GM19372 (cell line): ENCODE measurements around the gene SST.

Source experiments
- ATAC-seq: cut with Tn5 transposase; IDR thresholded peaks from one replicate; pipeline ENCODE4 v1.9.1; 2021; ENCODE audit warnings: mild to moderate bottlenecking, low read depth, moderate library complexity; ENCODE audit not compliant: unreplicated experiment

Gene SST

GRCh38 chr3:187636528-187636927 is 33.7 kb downstream of the SST start:
- ATAC-seq = no peak

- no peak for ATAC-seq
Measured at GRCh38 chr3:187630404-187630803, 39.8 kb downstream of the SST start.

GRCh38 chr3:187629711-187630110 is 40.5 kb downstream of the SST start:
- ATAC-seq = no peak

- ATAC-seq = no peak
Measured at GRCh38 chr3:187628169-187628568, 42.0 kb downstream of the SST start.

- no peak for ATAC-seq
Measured at GRCh38 chr3:187626581-187626980, 43.6 kb downstream of the SST start.

- ATAC-seq = no peak
Measured at GRCh38 chr3:187624588-187624987, 45.6 kb downstream of the SST start.

GRCh38 chr3:187623285-187623814 is 46.8 kb downstream of the SST start:
- ATAC-seq = no peak

GRCh38 chr3:187621881-187622280 is 48.3 kb downstream of the SST start:
- ATAC-seq = no peak

- no peak for ATAC-seq
Measured at GRCh38 chr3:187619461-187619860, 50.7 kb downstream of the SST start.
